Measurements from ENCODE around the gene TAOK3.
"Not testable (repeated sequence)": the region's sequence is repeated elsewhere in the genome, so short reads cannot be mapped to it uniquely, and the experiment has no call there.

The TAOK3 gene

GRCh38 chr12:118372541-118373495 lies at the start of gene TAOK3:
TSS of gene TAOK3 (minus strand) at chr12:118372907. CDS start at chr12:118255567, 117,340 bp downstream.
- DNase-seq (ENCODE audit: low read depth in 2 of 2): peak; percentile 94 to 95

GRCh38 chr12:118420673-118421072 lies 48.0 kb upstream of the TAOK3 start:
- DNase-seq (ENCODE audit: low read depth in 2 of 2): no peak

- no peak for DNase-seq (ENCODE audit: low read depth in 2 of 2)
These were observed 45.8 kb upstream of the TAOK3 start for GRCh38 chr12:118418385-118419057.

GRCh38 chr12:118417942-118418341 lies 45.2 kb upstream of the TAOK3 start:
- DNase-seq (ENCODE audit: low read depth in 2 of 2): no peak

GRCh38 chr12:118409834-118410233 lies 37.1 kb upstream of the TAOK3 start:
- no peak for DNase-seq (ENCODE audit: low read depth in 2 of 2)

- DNase-seq (ENCODE audit: low read depth in 2 of 2): not testable (repeated sequence)
These were observed 35.5 kb upstream of the TAOK3 start for GRCh38 chr12:118408241-118408640.

GRCh38 chr12:118404876-118405521 lies 32.3 kb upstream of the TAOK3 start:
- DNase-seq (ENCODE audit: low read depth in 2 of 2): peak; percentile 14 to 51

- no peak for DNase-seq (ENCODE audit: low read depth in 2 of 2)
These were observed 29.5 kb upstream of the TAOK3 start for GRCh38 chr12:118402251-118402650.

GRCh38 chr12:118398940-118399339 lies 26.2 kb upstream of the TAOK3 start:
- DNase-seq (ENCODE audit: low read depth in 2 of 2): no peak

GRCh38 chr12:118398524-118398923 lies 25.8 kb upstream of the TAOK3 start:
- no peak for DNase-seq (ENCODE audit: low read depth in 2 of 2)

- no peak for DNase-seq (ENCODE audit: low read depth in 2 of 2)
These were observed 25.2 kb upstream of the TAOK3 start for GRCh38 chr12:118397708-118398440.

GRCh38 chr12:118391836-118392235 lies 19.1 kb upstream of the TAOK3 start:
- no peak for DNase-seq (ENCODE audit: low read depth in 2 of 2)

- no peak for DNase-seq (ENCODE audit: low read depth in 2 of 2)
These were observed 18.7 kb upstream of the TAOK3 start for GRCh38 chr12:118391424-118391823.

- peak in 1 of 2 experiments; percentile 72 for DNase-seq (ENCODE audit: low read depth in 2 of 2)
These were observed 5.3 kb upstream of the TAOK3 start for GRCh38 chr12:118377884-118378470.

- no peak for DNase-seq (ENCODE audit: low read depth in 2 of 2)
These were observed 4.5 kb upstream of the TAOK3 start for GRCh38 chr12:118377021-118377883.

GRCh38 chr12:118376089-118377020 lies 3.6 kb upstream of the TAOK3 start, which contains the start of gene SUDS3:
TSS of gene SUDS3 (plus strand) at chr12:118376555. CDS start at chr12:118376692, 137 bp downstream.
- DNase-seq (ENCODE audit: low read depth in 2 of 2): peak; percentile 84 to 91

GRCh38 chr12:118375348-118375747 lies 2.6 kb upstream of the TAOK3 start:
- no peak for DNase-seq (ENCODE audit: low read depth in 2 of 2)

GRCh38 chr12:118374909-118375308 lies 2.2 kb upstream of the TAOK3 start:
- DNase-seq (ENCODE audit: low read depth in 2 of 2): no peak

GRCh38 chr12:118374126-118374725 lies 1.5 kb upstream of the TAOK3 start:
- no peak for DNase-seq (ENCODE audit: low read depth in 2 of 2)

Data from stimulated activated CD4-positive, alpha-beta T cell treated with anti-CD3 and anti-CD28 coated beads, Interleukin-12 subunit alpha, Interleukin-12 subunit beta, amount 100 ng/mL, for 24 hours (primary cell).